ENCODE data around the gene DCST1.

Gene DCST1

DNA sequence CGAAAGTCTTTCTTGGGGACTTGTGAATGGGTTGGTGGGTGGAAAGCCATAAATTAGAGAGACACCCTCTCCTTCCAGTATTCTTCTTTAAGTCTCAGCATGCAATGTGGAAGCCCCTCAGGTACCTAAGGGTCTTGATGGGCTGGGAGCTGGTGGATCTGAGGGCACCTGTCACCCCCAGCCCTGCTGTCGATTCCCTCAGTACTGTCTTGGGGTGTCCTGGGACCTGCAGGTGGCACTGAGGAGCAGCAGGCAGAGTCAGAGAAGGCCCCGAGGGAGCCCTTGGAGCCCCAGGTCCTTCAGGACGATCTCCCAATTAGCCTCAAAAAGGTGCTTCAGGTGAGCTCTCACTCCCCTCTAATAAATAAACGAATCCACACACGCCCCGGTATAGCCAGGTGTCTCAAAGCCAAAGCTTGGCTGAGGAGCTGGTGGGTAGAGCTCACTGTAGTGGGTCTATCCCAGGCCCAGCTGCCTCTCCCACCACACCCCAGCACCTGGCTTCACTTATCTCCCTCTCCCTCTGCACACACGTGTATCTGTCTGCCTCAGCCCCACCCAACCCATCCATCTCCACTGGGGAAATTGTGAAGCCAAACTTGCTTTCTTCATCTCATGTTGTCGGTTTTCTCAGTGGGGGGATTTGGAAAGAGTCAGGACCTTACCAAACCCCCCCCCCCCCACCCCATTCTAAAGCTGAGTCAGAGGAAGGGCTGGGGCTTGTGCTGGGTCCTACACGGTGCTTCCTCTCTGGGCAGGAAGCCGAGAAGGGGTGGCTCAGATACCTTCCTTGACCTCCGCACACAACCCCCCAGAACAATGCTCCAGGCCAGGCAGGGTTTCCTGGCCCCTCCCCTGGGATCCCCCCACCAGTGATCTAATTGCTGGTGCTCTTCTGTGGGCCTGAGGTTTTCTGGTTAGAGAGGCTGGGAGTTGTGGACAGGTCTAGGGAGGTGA lies 19.1 kb downstream of the DCST1 start:
- DNase-seq (ENCODE audit: low read depth, low spot score): peak; percentile 30

GRCh38 chr1:155053531-155054105 lies 20.0 kb downstream of the DCST1 start:
- DNase-seq (ENCODE audit: low read depth, low spot score): no peak

GRCh38 chr1:155057104-155057503 lies 23.5 kb downstream of the DCST1 start:
- DNase-seq (ENCODE audit: low read depth, low spot score): no peak

GRCh38 chr1:155057788-155058211 lies 24.2 kb downstream of the DCST1 start:
- no peak for DNase-seq (ENCODE audit: low read depth, low spot score)

DNA sequence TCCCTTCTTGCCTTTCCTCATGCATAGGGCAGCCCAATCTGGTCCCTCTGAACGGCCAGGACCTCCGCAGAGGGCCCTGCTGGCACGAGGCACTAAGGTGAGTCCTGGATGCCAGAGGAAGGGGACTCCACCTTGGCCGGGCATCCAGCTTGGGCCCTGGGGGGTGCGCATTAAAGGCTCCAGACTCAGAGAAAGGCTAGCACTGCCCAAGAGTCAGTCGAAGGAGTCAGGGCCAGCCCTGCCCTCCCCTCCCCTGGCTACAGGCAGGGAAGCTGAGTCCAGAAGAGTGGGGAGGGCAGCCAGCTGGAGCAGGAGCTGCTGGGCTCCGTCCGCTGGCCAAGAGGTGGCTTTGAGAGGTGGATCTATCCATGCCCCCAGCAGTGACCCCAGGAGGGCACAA lies 27.1 kb downstream of the DCST1 start:
- no peak for DNase-seq (ENCODE audit: low read depth, low spot score)

DNA sequence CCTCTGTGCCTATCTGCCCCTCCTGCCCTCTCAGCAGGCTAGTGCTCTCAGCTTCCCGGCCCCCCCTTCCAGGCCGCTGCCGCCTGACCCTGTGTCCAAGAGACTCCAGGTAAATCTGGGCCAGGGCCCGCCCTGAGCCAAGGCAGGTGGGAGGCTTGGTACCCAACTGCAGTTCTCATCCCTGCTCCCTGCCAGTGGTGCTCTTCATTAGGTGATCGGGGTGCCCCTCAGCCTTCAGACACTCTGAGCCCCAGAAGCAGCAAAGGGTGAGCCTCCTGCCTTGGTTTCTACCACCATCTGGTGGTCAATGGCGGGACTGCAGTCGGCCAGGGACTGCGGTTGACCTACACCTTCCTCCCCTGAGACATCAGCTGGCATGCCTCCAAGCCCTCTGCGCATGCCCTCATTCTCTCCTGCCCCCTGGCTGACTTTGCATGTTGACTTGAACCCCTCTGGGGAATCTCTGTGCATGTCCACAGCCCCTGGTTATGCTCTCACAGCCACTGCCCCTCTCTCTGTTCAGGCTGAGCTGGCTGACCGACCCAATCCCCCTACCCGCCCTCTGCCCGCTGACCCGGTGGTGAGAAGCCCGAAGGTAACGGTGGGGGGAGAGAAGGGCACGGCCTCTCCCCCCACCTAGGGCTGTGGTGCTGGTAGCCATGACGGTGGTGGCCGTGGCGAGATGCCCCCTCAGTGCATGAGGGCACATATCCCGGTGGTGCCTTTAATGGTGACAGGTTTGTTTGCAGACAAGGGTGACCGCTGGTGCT lies 27.9 kb downstream of the DCST1 start:
- peak; percentile 90 for DNase-seq (ENCODE audit: low read depth, low spot score)

- DNase-seq (ENCODE audit: low read depth, low spot score): no peak
Observed at GRCh38 chr1:155062151-155062686, 28.6 kb downstream of the DCST1 start.

- DNase-seq (ENCODE audit: low read depth, low spot score): peak; percentile 81
Observed at GRCh38 chr1:155062702-155063411, 29.2 kb downstream of the DCST1 start.

- DNase-seq (ENCODE audit: low read depth, low spot score): peak; percentile 93
Observed at GRCh38 chr1:155063550-155064110, 30.0 kb downstream of the DCST1 start, which contains the start of gene EFNA4. Gene EFNA4 (plus strand): TSS chr1:155063740. CDS start chr1:155063824, 84 bp downstream.

- DNase-seq (ENCODE audit: low read depth, low spot score): peak; percentile 73
Observed at GRCh38 chr1:155064111-155064831, 30.6 kb downstream of the DCST1 start.

DNA sequence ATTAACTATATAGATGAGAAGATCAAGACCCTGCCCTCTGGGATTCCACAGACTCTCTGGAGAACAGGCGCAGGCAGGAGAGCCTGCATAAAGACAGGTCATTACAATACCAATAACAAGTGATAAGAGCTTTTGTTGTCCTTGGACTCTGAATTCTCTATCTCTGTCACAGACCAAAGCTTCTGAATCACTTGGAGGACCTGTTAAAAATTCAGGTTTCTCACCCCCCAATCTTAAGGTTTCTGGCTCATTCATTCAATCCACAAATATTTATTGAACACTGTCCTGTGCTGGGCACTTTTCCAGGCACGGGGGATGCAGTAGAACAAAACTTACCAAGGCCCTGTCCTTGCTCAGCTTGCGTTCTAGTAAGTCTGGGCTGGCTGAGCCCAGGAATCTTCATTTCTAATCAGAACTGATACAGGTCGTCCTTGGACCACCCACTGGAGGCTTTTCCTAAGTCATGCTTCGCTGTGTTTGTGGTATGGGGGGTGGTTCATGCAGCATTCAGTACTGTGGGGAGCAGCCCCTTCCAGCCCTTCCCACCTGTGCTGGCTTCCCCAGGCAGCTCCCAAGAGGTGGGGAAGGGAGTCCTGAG lies 31.3 kb downstream of the DCST1 start:
- no peak for DNase-seq (ENCODE audit: low read depth, low spot score)

DNA sequence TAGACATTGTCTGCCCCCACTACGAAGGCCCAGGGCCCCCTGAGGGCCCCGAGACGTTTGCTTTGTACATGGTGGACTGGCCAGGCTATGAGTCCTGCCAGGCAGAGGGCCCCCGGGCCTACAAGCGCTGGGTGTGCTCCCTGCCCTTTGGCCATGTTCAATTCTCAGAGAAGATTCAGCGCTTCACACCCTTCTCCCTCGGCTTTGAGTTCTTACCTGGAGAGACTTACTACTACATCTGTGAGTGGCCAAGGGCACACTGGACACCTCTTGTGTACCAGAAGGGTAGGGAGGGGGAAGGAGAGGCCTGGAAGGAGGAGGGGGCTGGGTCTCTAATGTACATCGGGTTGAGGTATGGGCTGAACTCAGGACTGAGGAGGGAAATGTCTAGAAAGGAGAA lies 33.2 kb downstream of the DCST1 start:
- DNase-seq (ENCODE audit: low read depth, low spot score): no peak

- no peak for DNase-seq (ENCODE audit: low read depth, low spot score)
Observed at GRCh38 chr1:155068599-155068998, 35.0 kb downstream of the DCST1 start.

- DNase-seq (ENCODE audit: low read depth, low spot score): no peak
Observed at GRCh38 chr1:155069551-155070157, 36.0 kb downstream of the DCST1 start.

- DNase-seq (ENCODE audit: low read depth, low spot score): no peak
Observed at GRCh38 chr1:155070158-155070621, 36.6 kb downstream of the DCST1 start.

- DNase-seq (ENCODE audit: low read depth, low spot score): peak; percentile 84
Observed at GRCh38 chr1:155070721-155071569, 37.3 kb downstream of the DCST1 start.

DNA sequence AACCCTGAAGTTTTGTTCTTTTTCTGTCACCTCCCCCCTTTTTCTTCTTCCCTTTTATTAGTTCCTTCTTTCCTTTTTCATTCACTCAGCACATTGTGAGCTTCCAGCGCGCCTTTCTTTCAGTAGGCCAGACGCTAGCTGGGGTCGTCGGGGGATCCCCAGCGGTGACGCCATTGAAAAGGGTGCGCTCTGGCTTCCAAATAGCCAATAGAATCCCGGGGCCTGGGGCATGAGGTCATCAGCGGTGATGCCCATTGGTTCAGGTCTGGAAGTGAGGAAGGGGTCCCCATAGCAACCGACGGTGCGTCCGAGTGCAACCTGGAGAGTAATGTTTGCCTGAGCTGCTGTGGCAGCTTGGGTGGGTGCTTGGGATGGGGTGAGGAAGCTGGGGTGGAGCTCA lies 38.1 kb downstream of the DCST1 start:
- DNase-seq (ENCODE audit: low read depth, low spot score): no peak

Measured in astrocyte of the hippocampus (primary cell).